T-helper 2 cell (primary cell): Measurements from ENCODE around the gene GRAP.

Experiments used
- DNase-seq, 5 experiments: peaks; one replicate each; pipeline versions ENCODE4 v3.0.0 to v3.0.0-alpha.2; 2012 to 2022

The GRAP gene

DNA sequence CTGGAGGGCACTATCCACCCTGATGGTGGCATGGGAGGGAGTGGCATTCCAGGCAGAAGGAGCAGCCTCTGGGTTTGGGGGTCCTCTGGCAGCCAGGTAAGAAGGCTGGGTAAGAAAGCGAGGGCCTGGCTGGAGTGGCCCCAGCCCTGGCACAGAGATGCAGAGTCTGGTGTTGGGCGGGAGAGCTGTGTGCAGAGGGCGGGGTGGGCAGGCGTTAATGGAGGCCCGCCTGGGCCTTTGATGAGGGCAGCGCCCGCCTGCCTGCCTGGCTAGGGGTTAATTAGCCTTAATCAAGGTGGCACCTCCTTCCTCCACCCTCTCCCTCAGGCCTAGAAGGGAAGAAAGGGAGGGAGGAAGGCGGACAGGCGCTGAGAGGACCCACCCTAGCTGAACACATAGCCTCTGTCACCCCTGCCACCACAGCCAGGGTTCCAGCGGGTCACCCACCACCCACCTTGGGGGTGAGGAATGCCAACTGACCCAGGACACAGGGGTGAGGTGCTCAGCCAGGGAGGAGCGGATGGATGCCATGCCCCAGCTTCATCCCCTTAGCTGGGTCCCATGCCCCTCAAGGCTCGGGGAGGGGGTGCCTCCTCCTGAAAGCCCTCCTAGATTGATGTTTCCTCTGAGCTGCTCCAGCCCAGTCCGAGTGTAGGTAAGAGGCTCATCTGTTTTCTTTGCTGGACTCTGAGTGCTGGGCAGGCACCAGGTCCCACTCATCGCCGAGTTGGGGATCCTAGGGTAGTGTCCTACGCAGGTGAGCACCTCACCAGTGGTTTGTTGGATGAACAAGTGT lies 28.8 kb downstream of the GRAP start:
- DNase-seq, result no peak

DNA sequence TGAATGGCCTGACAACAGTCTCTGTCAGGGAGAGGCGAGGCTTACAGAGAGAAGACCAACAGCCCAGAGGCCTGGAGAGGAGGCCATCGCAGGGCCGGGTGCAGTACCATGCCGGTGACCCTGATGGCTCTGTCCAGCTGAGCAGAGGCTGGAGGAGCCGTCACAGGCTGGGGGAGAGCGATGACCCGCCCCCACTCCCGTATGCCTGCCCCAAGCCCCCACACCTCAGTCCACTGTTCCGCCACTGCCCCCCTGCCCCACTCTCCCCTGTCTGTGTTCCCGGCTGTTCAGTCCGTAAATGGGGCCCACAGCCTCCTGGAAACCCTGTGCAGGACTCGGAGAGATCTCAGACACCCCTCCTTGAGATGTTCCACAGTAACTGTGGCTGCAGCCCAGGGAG lies 29.4 kb downstream of the GRAP start:
- DNase-seq, result no peak

DNA sequence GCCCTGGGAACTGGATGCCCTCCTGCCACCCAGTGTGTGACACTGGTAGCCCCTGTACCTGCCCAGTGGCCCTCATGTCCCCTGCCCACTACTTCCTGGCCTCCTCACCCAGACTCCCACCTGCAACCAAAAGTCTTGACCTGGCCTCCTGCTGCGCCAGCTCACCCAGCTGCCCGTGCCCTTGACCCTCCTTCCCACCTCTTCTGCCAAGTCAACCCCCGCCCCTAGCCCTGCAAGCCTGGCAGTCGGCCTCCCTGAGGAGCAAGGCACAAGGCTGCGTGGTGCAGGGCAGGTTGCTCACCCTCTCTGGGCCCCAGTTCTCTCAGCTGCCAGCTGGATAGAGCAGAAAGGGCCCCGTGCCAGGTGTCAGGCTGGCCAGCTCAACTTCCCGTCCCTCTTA lies 29.9 kb downstream of the GRAP start:
- no peak for DNase-seq

DNA sequence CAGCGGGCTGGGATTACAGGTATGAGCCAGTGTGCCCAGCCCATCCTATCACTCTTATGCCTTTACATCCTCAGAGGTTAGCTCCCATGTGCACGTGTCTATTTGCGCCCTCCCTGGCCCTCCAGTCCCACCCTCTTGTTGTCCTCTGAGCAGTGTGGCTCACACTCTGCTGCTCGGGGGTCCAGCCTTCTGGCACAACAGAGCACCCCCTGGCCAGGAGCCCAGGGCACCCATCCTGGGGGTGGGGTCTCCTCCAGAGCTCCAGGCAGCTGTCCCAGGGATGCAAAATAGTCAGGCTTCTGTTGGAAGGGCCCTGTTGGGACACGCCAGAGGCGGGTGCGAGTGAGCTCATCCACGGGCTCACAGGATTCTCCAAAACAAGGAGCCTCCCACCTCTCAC lies 30.5 kb downstream of the GRAP start:
- no peak for DNase-seq

DNA sequence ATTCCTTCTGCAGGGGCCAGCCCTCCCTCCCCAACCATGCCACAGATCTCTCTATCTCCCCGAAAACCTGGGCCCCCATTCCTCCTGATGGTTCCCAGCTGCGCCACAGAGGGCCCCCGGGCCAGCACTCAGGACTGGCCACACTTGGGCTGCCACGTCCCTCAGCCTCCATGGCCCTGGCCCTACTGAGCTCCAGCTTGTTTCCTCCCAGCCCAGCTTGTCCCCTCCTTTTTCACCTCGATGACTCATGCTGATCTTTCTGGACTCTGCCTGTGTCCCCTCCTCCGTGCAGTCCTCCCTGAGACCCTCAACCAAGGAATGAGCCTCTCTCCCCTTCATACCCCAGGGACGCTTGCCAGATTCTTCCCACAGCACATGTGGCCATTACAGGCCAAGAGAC lies 31.3 kb downstream of the GRAP start:
- DNase-seq, result no peak

DNA sequence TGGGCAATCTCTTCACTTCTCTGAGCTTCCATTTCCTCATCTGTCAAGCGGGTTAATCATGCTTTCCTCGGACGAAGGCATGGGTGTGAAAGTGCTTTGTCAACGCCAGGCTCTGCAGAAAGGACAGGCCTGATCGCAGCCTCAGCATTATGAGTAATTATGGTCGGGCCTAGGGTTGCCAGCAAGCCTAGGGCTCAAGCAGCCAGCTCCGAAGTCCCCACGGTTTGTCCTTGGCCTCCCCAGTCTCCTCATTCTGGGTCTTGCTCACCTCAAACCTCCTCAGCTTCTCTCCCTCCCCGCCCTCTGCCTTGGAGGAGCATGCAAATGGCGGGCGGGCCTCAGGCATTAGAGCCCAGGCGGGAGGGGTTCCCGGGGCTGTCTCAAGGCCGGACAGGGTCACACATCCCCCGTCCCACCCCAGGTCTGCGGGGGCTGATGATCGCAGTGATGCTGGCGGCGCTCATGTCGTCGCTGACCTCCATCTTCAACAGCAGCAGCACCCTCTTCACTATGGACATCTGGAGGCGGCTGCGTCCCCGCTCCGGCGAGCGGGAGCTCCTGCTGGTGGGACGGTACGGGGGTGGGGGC lies 32.0 kb downstream of the GRAP start:
- no peak for DNase-seq

DNA sequence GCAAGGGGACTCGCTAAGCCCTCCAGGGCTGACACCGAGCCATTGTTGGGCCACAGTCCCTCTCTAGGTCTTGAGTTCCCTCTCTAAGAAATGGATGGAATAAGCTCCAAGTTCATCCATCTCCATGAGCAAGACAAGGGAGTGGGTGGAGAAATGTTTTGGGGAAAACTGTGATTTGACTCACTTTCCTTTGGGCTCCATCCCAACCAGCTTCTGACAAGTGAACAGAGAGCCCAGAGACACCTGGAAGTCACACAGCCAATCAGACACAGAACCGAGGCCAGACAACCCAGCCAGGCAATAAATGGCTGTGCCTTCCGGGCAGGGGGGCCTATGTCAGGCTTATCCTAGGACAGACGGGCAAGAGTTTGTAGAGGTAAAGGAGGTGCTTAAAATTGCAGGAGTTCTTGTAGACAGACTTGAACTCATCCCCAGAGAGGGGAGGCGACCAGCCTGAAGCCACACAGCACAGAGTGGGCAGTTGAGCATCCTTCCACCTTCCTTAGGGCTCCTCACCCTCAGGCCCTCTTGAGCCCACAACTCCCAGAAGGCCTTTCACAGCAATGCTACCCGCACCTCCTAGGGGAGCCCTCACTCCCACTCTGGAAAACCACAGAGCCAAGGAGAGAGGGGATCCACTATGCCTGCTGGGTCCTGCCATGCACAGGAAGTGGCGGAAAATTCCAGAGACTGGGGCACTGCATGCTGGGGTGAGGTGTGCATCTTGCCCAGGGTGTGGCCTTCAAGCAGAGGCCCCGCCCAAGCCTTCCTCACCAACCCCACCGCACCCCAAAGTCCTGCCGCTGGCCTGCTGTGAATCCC lies 32.7 kb downstream of the GRAP start:
- no peak for DNase-seq

DNA sequence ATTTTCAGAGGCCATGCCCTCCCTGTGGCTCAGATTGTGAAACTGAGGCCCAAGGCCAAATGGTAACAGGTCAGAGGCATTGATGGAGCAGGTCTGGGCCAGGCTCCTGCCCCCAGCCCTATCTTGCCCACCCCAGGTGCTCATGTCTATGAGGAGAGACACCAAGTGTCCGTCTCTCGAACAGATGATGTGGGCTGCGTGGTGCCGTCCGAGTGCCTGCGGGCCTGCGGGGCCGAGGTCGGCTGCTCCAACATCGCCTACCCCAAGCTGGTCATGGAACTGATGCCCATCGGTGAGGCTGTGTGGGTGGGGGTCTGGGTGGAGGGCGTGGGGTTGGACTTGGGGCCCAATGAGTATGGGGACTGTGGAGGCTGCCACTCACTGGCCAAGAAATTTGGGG lies 33.5 kb downstream of the GRAP start:
- no peak for DNase-seq

DNA sequence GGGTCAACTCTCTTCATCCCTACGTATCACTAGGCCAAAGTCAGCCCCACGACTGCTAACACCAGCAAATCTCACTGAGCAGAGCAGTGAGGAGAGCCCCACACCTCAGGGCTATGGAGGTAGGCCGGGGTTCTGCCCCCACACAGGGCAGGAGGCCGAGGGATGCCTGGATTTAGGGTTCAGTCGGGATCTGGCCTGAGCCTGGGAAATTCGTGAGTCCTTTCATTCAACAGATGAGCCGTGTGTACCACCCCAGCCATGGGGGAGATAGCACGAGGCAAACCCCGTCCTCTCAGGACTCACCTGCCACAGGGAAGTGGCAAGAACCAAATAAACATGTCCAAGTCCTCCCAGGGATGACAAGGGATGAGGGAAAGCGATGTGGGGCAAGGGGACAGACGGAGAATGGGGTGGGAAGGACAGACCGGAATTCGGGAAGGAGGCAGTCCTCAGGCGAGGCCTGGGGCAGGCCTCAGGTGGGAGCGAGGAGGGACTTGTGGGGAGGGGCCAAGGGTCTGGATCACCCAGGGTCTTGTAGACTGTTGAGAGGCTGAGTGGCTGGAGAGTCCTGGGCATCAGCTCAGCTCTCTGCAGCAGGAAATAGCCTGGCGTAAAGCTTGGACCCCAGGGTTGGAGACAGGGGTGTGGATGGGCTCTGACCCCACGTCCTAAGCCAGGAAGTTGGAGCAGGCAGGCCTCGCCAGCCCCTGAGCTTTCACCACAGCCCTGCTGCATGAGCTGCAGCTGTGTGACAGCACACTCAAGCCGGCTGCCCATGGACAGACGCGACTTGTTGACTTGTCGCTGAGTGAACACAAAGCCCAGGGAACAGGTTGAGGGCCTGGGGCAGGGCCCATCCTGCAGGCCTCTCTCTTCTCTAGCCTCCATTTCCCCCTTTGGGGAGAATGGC lies 34.3 kb downstream of the GRAP start:
- DNase-seq, result no peak

DNA sequence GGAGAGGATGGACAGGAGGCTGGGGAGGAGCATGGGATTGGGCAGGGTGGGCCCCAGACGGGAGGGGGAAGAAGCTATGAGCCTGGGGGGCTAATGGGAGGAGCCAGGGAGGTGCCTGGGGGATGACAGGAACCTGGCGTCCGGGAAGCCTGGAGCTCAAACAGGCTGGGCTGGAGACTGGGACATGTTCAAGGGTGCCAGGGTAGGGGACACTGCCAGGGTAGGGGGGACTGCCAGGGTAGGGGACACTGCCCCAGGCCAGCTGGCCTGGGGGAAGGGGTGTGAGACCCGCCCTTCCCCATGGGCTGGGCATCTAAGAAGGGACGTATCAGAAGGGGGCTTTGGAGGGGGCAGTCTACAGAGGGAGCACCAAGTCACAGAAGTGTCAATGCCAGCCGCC lies 35.2 kb downstream of the GRAP start:
- DNase-seq, result no peak

DNA sequence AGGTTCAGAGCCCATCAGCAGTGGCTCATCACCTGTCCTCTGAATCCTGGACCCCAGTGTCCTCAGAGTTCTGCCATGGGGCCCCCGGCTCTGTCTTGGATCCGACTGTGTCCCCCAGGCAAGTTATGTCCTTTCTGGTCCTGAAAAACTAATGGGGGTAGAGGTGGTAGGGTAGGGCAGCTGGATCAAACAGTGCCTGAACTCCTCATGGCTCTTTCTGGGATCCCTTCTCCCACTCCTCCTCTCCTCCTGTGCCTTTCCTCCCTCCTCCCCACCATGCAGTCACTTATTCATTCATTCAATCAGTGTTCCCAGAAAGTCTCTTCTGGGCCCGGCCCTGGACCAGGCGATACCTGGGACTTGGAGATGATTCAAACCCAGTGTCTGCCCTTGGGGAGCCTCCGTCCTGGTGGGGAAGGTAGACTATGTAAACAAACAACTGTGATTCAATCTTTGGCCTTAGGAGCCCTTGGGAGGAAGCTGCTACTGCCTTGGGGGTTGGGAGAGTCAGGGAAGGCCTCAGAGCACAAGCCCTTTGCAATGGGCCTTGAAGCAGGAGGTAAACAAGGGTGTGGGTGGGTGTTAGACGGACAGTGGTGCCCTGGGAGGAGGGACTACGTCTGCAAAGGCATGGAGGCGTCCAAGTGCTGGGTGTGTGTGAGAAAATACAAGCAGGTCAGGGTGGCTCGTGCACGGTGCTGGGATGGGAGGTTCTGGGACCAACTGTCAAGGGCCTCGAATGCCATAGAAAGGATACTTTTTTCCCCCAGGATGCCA lies 35.8 kb downstream of the GRAP start:
- DNase-seq, result no peak

DNA sequence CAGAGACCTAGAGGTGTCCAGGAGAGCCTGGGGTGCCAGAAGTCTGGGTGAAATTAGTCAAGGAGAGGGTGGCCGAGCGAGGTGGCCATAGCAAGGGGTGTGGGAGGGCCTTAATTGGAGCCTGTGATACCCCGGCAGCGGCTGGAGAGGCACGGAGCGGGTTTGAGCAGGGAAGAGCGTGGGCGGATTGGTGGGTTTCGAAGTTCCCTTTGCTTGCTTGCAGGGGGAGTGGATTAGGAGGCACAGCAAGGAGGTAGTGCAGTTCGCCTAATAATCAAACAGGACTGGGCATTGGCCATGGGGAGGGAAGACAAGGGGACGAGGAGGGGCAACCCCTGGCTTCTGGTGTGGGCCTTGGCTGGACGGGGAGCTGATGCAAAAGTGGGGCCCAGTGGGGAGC lies 36.8 kb downstream of the GRAP start:
- no peak for DNase-seq

DNA sequence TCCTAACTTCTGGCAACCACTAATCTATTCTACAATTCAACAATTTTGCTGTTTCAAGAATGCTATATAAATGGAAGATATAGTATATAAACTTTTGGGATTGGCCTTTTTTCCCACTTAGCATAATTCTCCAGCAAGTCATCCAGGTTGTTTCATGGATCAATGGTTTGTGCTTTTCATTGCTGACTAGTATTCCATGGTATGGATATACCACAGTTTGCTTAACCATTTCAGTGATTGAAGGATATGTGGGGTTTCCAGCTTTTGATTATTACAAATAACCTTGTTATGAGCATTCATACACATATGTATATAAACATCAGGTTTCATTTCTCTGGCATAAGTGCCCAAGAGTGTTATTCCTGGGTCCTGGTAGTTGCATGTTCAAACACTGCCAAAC lies 40.1 kb downstream of the GRAP start:
- no peak for DNase-seq

DNA sequence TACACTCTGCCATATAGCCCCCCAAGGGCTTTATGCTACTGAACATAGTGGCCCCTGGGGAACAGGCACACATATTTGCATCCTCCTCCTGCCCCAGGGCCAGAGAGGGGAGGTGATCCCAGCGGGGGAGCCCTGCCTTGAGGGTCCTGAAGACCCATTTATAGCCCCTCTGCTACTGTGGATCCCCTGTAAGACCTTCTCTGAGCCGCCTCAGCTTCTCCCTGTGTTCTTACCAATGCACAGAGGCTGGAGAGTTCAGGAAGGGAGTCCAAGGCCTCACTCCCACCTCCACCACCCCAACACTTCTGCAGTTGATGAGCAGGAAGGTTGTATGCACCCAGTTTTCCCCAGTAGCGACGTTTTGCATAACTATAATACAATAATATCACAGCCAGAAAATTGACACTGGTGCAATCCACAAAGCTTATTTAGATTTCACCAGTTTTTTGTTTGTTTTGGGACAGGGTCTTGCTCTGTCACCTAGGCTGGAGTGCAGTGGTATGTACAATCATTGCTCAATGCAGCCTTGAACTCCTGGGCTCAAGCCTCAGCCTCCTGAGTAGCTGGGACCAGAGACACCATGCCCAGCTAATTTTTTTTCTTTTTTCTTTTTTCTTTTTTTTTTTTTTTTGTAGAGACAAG lies 40.8 kb downstream of the GRAP start:
- no peak for DNase-seq

DNA sequence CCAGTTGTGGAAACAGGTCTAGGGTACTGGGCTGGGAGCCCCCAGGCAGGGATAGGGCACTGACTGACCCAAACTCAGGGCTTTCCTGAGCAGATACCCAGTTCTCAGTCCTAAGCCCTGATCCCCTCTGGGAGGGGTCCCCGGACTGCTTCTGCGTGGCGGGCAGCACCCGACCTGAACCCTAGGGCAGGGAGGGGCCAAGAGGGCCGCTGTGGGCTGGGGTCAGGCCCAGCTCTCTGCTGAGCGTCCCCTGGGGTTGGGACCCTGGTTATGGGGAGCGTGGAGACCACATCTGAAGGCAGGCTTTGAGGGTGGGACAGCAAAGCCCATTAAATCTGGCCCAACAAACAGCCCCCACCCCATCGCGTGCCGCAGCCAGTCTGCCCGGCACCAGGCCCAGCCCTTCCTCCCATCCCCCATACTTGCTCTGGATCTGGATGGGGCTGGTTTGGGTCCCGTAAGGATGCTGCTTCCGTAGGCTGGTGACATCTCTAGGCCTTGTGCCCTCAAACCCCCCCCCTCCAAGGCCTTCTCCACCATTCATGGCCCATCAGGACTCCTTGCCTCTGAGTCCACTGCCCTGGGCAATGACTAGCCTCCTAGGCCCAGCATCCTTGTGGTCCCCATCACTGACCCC lies 41.5 kb downstream of the GRAP start:
- no peak for DNase-seq

DNA sequence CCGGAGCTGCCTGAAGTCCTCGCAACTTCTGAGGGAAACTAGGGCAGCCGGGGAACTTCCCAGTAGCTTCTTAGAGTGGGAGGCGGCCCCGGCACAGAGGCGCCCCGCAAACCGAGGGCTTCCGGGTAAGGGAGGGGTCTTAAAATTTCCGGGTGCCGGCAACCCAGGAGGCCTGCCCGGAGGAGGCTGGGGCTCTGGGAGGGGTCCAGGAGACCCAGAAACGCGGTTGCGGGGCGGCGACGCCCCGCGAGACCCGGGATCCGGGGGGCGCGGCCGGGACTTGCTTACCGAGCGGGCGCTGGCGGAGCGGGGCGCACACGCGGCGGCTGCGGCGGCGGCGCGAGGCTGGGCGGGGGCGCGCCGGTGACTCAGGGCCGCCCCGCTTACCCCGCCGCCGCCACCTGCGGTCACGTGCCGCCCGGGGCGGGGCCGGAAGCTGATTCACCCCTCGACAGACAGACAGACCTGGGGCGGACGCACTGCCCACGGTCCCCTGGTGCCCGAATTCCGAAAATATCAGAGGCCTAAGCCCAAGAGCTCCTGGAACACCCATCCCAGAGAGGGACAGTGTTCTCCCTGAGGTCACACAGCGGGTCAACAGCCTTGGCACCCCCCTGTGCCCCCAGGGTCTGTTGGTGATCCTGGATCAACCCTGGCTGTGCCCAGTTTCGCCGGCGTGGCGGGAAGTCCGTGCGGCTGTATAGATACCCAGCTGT lies 42.2 kb downstream of the GRAP start, which contains the start of gene FAM83G:
FAM83G (minus strand) TSS at position 344 of the 716 bp plus-strand sequence. CDS start 723 bp downstream, outside the sequence.
- DNase-seq, result peak; percentile 65 to 88 (median 81)

DNA sequence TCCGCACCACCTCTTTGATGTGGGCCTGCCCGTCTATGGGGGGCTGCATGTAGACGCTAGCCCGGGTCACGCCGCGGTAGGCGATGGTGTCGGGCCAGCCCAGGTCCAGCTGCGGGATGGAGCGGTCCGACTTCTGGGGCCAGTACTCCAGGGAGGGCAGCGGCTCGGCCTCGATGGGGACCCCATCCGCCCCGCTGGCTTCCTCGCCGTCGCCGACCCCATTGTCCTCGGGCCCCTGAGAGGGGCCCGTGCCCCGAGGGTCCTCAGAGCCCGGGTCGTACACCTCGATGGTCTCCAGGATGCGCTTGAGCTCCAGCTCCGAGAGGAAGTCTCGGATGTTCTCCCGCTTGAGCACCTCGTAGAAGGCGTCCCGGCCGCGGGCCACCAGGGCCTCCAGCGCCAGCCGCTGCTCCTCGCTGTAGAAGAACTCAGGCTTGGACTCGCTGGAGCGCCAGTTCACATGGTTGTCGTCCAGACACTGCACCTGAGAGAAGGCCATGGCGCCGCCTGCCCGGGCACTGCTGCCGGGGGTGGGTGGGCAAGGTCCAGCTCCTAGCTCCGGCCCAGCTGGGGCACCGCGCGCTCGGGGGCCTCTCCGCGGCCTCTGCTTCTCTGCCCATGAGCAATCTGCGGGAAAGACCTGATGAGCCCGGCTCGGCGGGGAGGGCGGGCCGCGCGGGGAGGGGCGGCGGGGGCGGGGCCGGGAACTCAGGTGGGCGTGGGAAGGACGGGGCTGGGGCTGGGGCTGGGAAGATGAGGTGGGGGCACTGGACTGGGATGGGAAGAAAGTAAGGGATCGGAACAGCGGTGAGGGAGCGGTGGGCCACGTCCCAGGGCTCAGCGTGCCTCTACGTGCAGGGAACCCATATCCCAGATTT lies 43.0 kb downstream of the GRAP start:
- peak in 2 of 5 experiments; percentile 19 to 39 for DNase-seq

DNA sequence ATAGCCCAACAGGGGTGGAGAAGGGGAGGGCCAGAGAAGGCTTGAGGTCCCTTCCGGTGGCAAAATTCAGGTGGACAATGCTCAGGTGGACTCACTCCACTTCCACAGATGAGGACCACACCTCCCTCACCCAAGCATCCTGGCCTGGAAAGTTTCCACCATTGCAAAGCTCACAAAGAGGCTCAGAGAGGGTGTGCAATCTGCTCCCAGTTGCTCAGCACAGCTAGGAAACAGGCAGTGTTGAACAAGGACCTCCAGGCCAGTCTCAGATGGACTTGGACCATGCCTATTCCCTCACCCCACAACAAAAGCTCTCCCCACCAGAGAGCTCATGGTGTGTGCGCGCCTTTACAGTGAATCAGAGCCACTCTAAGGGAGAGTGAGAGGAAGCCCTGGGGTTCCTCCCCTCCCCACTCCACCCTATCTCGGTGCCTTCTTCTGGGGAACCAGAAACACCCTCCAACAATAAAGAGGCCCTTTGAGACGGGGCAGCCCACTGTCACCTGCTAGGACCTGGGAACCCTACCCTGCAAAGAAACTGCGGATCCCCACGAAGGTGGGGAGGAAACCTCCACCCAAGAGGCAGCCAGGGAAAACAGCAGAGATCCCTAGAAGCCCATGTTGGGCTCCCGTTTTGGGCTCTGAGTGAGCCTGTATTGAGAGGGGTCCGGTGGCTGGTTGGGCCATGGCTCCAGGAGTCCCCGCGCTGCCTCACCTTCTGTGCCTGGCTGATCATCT lies 43.8 kb downstream of the GRAP start:
- DNase-seq, result peak in 1 of 5 experiments; percentile 19
